Neural progenitor cell (in vitro differentiated cells): Measurements from ENCODE around the gene FLT4. TPM values are rescaled to one million over a fixed set of nuclear protein-coding genes. Genes with fewer than 3 reads are reported as not detected.
A peak's percentile ranks its signal among the peaks of the same experiment; 100 is the strongest.
"Not testable (repeated sequence)": the region's sequence is repeated elsewhere in the genome, so short reads cannot be mapped to it uniquely, and the experiment has no call there.

ENCODE experiments used
- DNase-seq: peaks from one replicate; pipeline ENCODE4 v3.0.0-alpha.2; 2016; ENCODE audit warnings: low spot score
- H2AFZ ChIP-seq: fragments of 200-600 bp; sonication (generic); replicated peaks from 2 replicates; pipeline ENCODE4 v1.6.1; 2016; ENCODE audit warnings: antibody characterized with exemption
- H3F3A ChIP-seq: fragments of 200-600 bp; sonication (generic); 2 replicates; pipeline ENCODE4 v1.6.1; 2016; ENCODE audit warnings: antibody characterized with exemption, low read depth
- H3K27ac ChIP-seq: fragments of 200-600 bp; sonication (generic); 2 replicates; pipeline ENCODE4 v1.5.1; 2016; ENCODE audit warnings: mild to moderate bottlenecking
- H3K27me3 ChIP-seq: fragments of 200-600 bp; sonication (generic); 2 replicates; pipeline ENCODE4 v1.6.1; 2016; ENCODE audit warnings: mild to moderate bottlenecking, moderate library complexity
- H3K36me3 ChIP-seq: fragments of 200-600 bp; sonication (generic); 2 replicates; pipeline ENCODE4 v1.5.1; 2016
- H3K4me1 ChIP-seq: fragments of 200-600 bp; sonication (generic); 2 replicates; pipeline ENCODE4 v1.6.1; 2016; ENCODE audit warnings: mixed run types
- H3K4me2 ChIP-seq: fragments of 200-600 bp; sonication (generic); 2 replicates; pipeline ENCODE4 v1.6.1; 2016
- H3K4me3 ChIP-seq: fragments of 200-600 bp; sonication (generic); 2 replicates; pipeline ENCODE4 v1.5.1; 2016
- H3K79me2 ChIP-seq: fragments of 200-600 bp; sonication (generic); 2 replicates; pipeline ENCODE4 v1.6.1; 2016; ENCODE audit warnings: low read depth
- H3K9ac ChIP-seq: fragments of 200-600 bp; sonication (generic); 2 replicates; pipeline ENCODE4 v1.6.1; 2016
- H3K9me3 ChIP-seq: fragments of 200-600 bp; sonication (generic); 2 replicates; pipeline ENCODE4 v1.5.1; 2016; ENCODE audit warnings: low read depth
- H4K20me1 ChIP-seq: fragments of 200-600 bp; sonication (generic); 2 replicates; pipeline ENCODE4 v1.6.1; 2016; ENCODE audit warnings: low read depth
- H3K27ac Mint-ChIP-seq: 3 replicates; pipeline ENCODE4 v1.8.0; 2021; ENCODE audit warnings: mixed read lengths
- H3K27me3 Mint-ChIP-seq: 2 replicates; pipeline ENCODE4 v1.8.0; 2022; ENCODE audit warnings: low read depth, mild to moderate bottlenecking, inconsistent platforms, moderate library complexity, mixed read lengths; ENCODE audit not compliant: insufficient read depth
- H3K36me3 Mint-ChIP-seq: 3 replicates; pipeline ENCODE4 v1.8.0; 2021; ENCODE audit warnings: mixed read lengths
- H3K4me1 Mint-ChIP-seq: 3 replicates; pipeline ENCODE4 v1.8.0; 2021; ENCODE audit warnings: mixed read lengths
- H3K4me3 Mint-ChIP-seq: 3 replicates; pipeline ENCODE4 v1.8.0; 2021; ENCODE audit warnings: mild to moderate bottlenecking, moderate library complexity, mixed read lengths
- H3K9me3 Mint-ChIP-seq: 3 replicates; pipeline ENCODE4 v1.8.0; 2020; ENCODE audit warnings: mixed read lengths
- CTCF ChIP-seq: fragments of 200-600 bp; sonication (generic); IDR thresholded peaks from 2 replicates; pipeline ENCODE4 v1.5.1; 2017; ENCODE audit warnings: antibody characterized with exemption, mild to moderate bottlenecking
- EZH2 ChIP-seq: fragments of 200-600 bp; sonication (generic); IDR thresholded peaks from 2 replicates; pipeline ENCODE4 v1.6.1; 2017; ENCODE audit warnings: antibody characterized with exemption, mild to moderate bottlenecking, moderate library complexity
- EZH2phosphoT487 ChIP-seq: fragments of 200-600 bp; sonication (generic); IDR thresholded peaks from 2 replicates; pipeline ENCODE4 v1.6.1; 2017; ENCODE audit warnings: antibody characterized with exemption
- total RNA-seq: library from RNA; depleted of rRNA; stranded (reverse); fragments of >200 nt; gene quantifications from 2 replicates; pipeline ENCODE4 v1.2.3, GENCODE V29; 2015; ENCODE audit warnings: low replicate concordance

Gene FLT4
- total RNA-seq, 1 donor from 2014 or later, result 2.3 TPM

- Mint-ChIP-seq H3K9me3 (no peaks in the 10 kb centered on the region), H3K36me3 (no peaks in the 10 kb centered on the region), H3K27ac (no peak overlapping the region), H3K4me3 (no peak overlapping the region), H3K27me3 (peaks cover 2% of the 10 kb centered on the region), H3K4me1 (peaks cover 2% of the 10 kb centered on the region)
- H3K9me3 ChIP-seq, result no peaks in the 10 kb centered on the region
- no peaks in the 10 kb centered on the region for H3F3A ChIP-seq
- TF ChIP-seq CTCF (no peak), EZH2phosphoT487 (no peak), EZH2 (no peak)
- no peaks in the 10 kb centered on the region for H3K27me3 ChIP-seq
- H3K4me3 ChIP-seq, result no peak overlapping the region
- no peak overlapping the region for H3K4me2 ChIP-seq
- H3K36me3 ChIP-seq, result no peaks in the 10 kb centered on the region
- DNase-seq, result no peak
- H3K4me1 ChIP-seq, result peaks cover 9% of the 10 kb centered on the region
- no peak overlapping the region for H3K27ac ChIP-seq
- no peaks in the 10 kb centered on the region for H3K79me2 ChIP-seq
- H4K20me1 ChIP-seq, result no peaks in the 10 kb centered on the region
- no peak overlapping the region for H2AFZ ChIP-seq
- H3K9ac ChIP-seq, result no peak overlapping the region
These were observed 40.4 kb upstream of the FLT4 start for GRCh38 chr5:180689775-180690174.

DNA sequence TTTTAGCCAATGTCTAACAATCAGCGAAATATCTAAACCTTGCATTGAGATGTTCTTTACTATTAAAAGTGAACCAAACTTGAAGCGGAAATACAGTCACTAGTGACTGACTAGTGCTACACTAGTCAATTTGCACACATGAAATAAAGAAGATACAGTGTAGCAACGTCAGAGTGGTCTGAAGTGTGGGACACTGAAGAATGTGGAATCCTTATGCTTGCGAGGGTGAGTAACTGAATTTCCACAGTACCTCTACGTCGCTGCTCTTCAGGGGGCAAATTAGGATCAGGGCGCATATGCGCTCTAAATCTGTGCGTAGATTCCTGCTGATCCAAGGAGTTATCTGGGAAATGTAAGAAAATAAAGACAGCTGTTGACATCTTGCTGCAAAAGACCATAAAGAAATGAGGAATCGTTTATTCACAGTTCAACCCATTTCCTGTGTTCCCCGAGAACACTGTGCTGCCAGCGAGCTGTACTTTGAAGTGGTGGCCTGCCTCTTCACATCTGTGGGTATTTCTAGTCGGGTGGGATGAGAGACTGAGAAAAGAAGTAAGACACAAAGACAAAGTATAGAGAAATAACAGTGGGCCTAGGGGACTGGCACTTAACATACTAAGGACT is 39.8 kb upstream of the FLT4 start:
- Histone ChIP-seq H2AFZ (peak overlapping the region; percentile 32), H3K79me2 (no peaks in the 10 kb centered on the region), H3K9me3 (no peaks in the 10 kb centered on the region), H3K27me3 (no peaks in the 10 kb centered on the region), H3F3A (no peaks in the 10 kb centered on the region), H3K27ac (no peak overlapping the region), H3K36me3 (no peaks in the 10 kb centered on the region), H3K4me3 (no peak overlapping the region), H3K4me2 (no peak overlapping the region), H3K9ac (no peak overlapping the region), H3K4me1 (peaks cover 9% of the 10 kb centered on the region), H4K20me1 (no peaks in the 10 kb centered on the region)
- no peaks in the 10 kb centered on the region for H3K36me3 Mint-ChIP-seq
- H3K9me3 Mint-ChIP-seq, result no peaks in the 10 kb centered on the region
- H3K27me3 Mint-ChIP-seq, result peaks cover 2% of the 10 kb centered on the region
- H3K27ac Mint-ChIP-seq, result no peak overlapping the region
- TF ChIP-seq CTCF (no peak), EZH2 (no peak), EZH2phosphoT487 (no peak)
- no peak for DNase-seq
- peaks cover 2% of the 10 kb centered on the region for H3K4me1 Mint-ChIP-seq
- no peak overlapping the region for H3K4me3 Mint-ChIP-seq

GRCh38 chr5:180688330-180689070 is 39.1 kb upstream of the FLT4 start:
- H3K27ac Mint-ChIP-seq, result no peak overlapping the region

DNA sequence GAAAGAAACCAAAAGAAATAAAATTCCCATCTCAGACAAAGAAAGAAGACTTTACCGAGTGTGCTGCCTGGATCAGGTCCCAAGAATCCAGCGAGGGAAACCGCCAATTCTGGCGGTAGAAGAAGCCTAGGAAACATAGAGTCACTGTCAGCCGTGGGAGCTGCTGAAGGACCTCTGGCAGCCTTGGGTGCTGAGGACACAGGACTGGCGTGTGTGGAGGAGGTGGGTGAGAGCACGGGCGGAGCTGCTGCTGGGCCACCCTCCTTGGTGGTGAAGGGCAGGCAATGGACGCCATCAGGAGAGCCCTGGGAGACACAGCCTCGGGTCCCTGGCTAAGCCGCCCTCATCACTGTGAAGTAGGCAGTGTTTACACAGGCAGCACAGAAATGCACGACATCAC is 37.4 kb upstream of the FLT4 start:
- not testable (repeated sequence) for H3K27me3 Mint-ChIP-seq, H3K9me3 ChIP-seq, H3K4me3 Mint-ChIP-seq, H3K9ac ChIP-seq, H3K4me1 ChIP-seq, H3K9me3 Mint-ChIP-seq, H3K27me3 ChIP-seq, H3K79me2 ChIP-seq, H2AFZ ChIP-seq, DNase-seq, H3K4me2 ChIP-seq, H3F3A ChIP-seq, H4K20me1 ChIP-seq, H3K4me3 ChIP-seq, H3K36me3 Mint-ChIP-seq, H3K27ac Mint-ChIP-seq, H3K36me3 ChIP-seq, H3K4me1 Mint-ChIP-seq, H3K27ac ChIP-seq

More at GRCh38 chr5:180688330-180689070, 39.1 kb upstream of the FLT4 start:
- Mint-ChIP-seq H3K4me3 (no peak overlapping the region), H3K9me3 (no peaks in the 10 kb centered on the region), H3K27me3 (peaks cover 2% of the 10 kb centered on the region), H3K36me3 (no peaks in the 10 kb centered on the region), H3K4me1 (peaks cover 3% of the 10 kb centered on the region)
- Histone ChIP-seq H3K27ac (no peak overlapping the region), H2AFZ (no peak overlapping the region), H4K20me1 (no peaks in the 10 kb centered on the region), H3K27me3 (no peaks in the 10 kb centered on the region), H3K4me3 (no peak overlapping the region), H3K9ac (no peak overlapping the region), H3K9me3 (no peaks in the 10 kb centered on the region), H3K36me3 (no peaks in the 10 kb centered on the region), H3K4me2 (no peak overlapping the region), H3K4me1 (peaks cover 9% of the 10 kb centered on the region), H3K79me2 (no peaks in the 10 kb centered on the region), H3F3A (no peaks in the 10 kb centered on the region)
- no peak for DNase-seq
- no peak for TF ChIP-seq CTCF
- no peak for TF ChIP-seq EZH2phosphoT487
- TF ChIP-seq EZH2, result no peak
